Measurements from ENCODE around the gene ZMYM3. TPM values are rescaled to one million over a fixed set of nuclear protein-coding genes. Genes with fewer than 3 reads are reported as not detected.

The ZMYM3 gene
- total RNA-seq, 2 donors from 2014 or later = 16.6 to 17.4 TPM

DNA sequence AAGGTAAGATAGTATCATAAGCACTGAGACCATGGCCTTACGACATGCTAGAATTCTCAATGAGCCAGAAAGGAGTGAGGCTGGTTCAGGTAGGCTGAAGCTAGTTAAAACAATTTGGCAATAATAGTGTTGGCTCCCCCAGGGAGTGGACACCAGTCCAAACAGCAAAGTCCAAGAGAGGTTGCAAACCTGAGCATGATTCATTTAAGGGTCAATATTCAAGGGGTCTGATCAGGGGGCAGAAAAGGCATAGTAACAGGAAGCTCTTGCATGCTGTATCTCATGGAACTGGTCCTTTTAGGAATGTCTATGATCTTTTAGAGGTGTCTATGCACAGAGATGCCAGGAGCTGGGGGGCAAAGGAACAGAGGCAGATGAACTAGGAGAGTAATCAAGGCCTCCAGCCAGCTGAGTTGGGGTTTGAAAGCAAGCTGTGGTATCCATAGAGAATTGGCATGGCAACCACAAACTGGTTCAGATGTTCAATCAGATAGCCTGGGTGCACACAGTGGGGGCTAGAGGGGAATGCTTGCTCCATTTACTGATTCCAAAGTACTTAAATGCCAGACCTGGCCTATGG is 25.8 kb downstream of the ZMYM3 start:
- no peaks in the 10 kb centered on the region for H3K36me3 ChIP-seq
- no peaks in the 10 kb centered on the region for H3K9me3 ChIP-seq
- H3K4me1 ChIP-seq = no peaks in the 10 kb centered on the region
- no peak overlapping the region for H3K27ac ChIP-seq
- DNase-seq = no peak
- H3K4me3 ChIP-seq = no peak overlapping the region
- no peaks in the 10 kb centered on the region for H3K27me3 ChIP-seq
- no peak overlapping the region for H3K9ac ChIP-seq (ENCODE audit: low read depth in 2 of 2, low read length in 2 of 2)
- TF ChIP-seq, protein P1, sequence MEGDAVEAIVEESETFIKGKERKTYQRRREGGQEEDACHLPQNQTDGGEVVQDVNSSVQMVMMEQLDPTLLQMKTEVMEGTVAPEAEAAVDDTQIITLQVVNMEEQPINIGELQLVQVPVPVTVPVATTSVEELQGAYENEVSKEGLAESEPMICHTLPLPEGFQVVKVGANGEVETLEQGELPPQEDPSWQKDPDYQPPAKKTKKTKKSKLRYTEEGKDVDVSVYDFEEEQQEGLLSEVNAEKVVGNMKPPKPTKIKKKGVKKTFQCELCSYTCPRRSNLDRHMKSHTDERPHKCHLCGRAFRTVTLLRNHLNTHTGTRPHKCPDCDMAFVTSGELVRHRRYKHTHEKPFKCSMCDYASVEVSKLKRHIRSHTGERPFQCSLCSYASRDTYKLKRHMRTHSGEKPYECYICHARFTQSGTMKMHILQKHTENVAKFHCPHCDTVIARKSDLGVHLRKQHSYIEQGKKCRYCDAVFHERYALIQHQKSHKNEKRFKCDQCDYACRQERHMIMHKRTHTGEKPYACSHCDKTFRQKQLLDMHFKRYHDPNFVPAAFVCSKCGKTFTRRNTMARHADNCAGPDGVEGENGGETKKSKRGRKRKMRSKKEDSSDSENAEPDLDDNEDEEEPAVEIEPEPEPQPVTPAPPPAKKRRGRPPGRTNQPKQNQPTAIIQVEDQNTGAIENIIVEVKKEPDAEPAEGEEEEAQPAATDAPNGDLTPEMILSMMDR (IDR thresholded peaks at IDR 0.05) = no peak
- intact Hi-C loops (cut with DNase I) = no loop called here

DNA sequence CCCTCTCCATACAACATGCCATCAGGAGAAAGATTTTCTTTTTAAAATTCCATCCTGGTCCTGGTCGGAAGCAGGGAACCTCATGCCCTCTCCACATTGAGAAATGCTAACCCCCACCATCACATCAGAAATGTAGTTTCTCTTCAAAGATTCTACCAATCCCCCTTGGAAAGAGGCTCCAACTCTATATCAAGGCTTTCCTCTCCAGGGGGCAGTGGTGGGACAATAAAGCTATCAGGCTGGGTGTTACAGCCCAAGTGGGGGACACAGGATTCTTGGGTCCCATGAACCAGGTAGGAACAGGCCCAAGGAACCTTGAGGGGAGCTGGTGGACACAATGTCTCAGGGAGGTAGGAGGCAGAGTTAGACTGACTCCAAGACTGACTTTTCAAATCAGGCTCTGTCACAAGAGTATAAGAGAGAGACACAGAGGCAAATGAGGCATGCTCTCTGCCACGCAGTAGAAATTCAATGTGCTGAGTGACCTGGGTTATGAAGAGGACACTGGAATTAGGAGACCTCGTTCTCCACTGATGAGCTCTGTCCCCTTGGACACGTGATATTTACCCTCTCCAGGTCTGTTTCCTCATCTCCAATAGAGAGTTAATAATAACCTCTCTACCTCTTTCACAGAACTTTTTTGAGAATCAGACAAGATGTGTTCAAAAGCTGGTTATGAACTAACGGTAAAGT is 26.4 kb downstream of the ZMYM3 start:
- H3K27ac ChIP-seq = no peak overlapping the region
- TF ChIP-seq, protein P1 (IDR thresholded peaks at IDR 0.05) = no peak
- no peak overlapping the region for H3K4me3 ChIP-seq
- no peaks in the 10 kb centered on the region for H3K36me3 ChIP-seq
- DNase-seq = no peak
- H3K9ac ChIP-seq (ENCODE audit: low read depth in 2 of 2, low read length in 2 of 2) = no peak overlapping the region
- intact Hi-C loops (cut with DNase I) = no loop called here
- H3K9me3 ChIP-seq = no peaks in the 10 kb centered on the region
- H3K4me1 ChIP-seq = no peaks in the 10 kb centered on the region
- no peaks in the 10 kb centered on the region for H3K27me3 ChIP-seq

DNA sequence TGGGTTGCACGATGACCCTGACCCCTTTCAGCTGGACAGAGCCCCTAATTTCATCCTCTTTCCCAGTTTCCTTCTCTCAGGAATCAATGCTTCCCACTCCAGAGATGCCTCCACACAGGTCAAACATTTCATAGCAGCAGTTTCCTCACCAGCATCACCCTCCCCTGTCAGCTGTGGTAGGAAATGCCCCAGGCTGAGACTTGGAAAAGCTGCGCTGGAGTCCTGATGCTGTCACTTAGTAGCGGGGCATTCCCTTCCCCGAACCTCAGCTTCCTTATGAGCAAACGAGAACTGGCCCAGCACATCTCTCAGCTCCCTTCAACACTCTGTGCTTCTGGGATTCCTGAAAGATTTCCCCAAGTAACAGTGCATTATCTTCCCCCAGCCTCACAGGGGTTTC is 28.3 kb downstream of the ZMYM3 start:
- H3K9ac ChIP-seq (ENCODE audit: low read depth in 2 of 2, low read length in 2 of 2) = no peak overlapping the region
- no peaks in the 10 kb centered on the region for H3K36me3 ChIP-seq
- DNase-seq = no peak
- no peaks in the 10 kb centered on the region for H3K9me3 ChIP-seq
- no peaks in the 10 kb centered on the region for H3K27me3 ChIP-seq
- TF ChIP-seq, protein P1 (IDR thresholded peaks at IDR 0.05) = no peak
- H3K4me3 ChIP-seq = no peak overlapping the region
- no peak overlapping the region for H3K27ac ChIP-seq
- H3K4me1 ChIP-seq = no peaks in the 10 kb centered on the region
- intact Hi-C loops (cut with DNase I) = no loop called here

DNA sequence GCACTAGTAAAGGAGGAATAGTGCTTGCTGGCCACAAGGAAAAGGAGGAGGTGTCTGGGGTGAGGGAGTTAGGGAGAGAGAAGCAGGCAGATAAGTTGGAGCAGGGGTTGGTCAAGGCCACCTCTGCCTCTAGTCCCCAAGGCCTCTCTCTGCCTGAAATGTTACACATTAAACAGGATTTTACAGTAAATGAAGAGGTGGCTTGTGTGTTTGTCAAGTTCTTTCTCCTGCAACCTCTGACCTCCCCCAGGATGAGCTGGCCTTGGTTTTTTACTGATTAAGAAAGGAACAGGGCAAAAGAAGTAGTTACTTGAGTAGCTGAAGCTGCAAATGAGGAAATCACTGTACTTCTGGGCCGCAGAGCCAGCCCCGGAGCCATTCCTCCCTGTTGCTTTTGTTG is 28.9 kb downstream of the ZMYM3 start:
- Histone ChIP-seq H3K9ac (ENCODE audit: low read depth in 2 of 2, low read length in 2 of 2) (no peak overlapping the region), H3K36me3 (no peaks in the 10 kb centered on the region), H3K4me1 (no peaks in the 10 kb centered on the region), H3K4me3 (no peak overlapping the region), H3K27ac (no peak overlapping the region), H3K27me3 (no peaks in the 10 kb centered on the region), H3K9me3 (no peaks in the 10 kb centered on the region)
- intact Hi-C loops (cut with DNase I) = no loop called here
- TF ChIP-seq, protein P1 (IDR thresholded peaks at IDR 0.05) = no peak
- DNase-seq = no peak

DNA sequence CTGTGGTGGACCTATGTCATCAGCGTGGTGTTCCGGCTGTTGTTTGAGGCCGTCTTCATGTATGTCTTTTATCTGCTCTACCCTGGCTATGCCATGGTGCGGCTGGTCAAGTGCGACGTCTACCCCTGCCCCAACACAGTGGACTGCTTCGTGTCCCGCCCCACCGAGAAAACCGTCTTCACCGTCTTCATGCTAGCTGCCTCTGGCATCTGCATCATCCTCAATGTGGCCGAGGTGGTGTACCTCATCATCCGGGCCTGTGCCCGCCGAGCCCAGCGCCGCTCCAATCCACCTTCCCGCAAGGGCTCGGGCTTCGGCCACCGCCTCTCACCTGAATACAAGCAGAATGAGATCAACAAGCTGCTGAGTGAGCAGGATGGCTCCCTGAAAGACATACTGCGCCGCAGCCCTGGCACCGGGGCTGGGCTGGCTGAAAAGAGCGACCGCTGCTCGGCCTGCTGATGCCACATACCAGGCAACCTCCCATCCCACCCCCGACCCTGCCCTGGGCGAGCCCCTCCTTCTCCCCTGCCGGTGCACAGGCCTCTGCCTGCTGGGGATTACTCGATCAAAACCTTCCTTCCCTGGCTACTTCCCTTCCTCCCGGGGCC is 29.7 kb downstream of the ZMYM3 start:
- intact Hi-C loops (cut with DNase I) = no loop called here
- Histone ChIP-seq H3K36me3 (no peaks in the 10 kb centered on the region), H3K4me3 (no peak overlapping the region), H3K9ac (ENCODE audit: low read depth in 2 of 2, low read length in 2 of 2) (no peak overlapping the region), H3K27ac (no peak overlapping the region), H3K4me1 (no peaks in the 10 kb centered on the region), H3K9me3 (no peaks in the 10 kb centered on the region), H3K27me3 (no peaks in the 10 kb centered on the region)
- TF ChIP-seq, protein P1 (IDR thresholded peaks at IDR 0.05) = no peak
- no peak for DNase-seq

All from colonic mucosa (tissue), 4 donors.